Vagina (tissue), 2 donors: ENCODE data around the gene ID1.

Experiments
- CTCF ChIP-seq, 3 experiments: fragments of 450-650 bp in 2 of 3; fragments of 200-600 bp in 1 of 3; sonication (generic) in 1 of 3; IDR thresholded peaks; one replicate each; pipeline ENCODE4 v1.5.1; 2017 to 2019; ENCODE audit warnings: antibody characterized with exemption in 3 of 3, mild to moderate bottlenecking in 2 of 3, moderate library complexity in 2 of 3
- POLR2A ChIP-seq, 2 donors: fragments of 450-650 bp; IDR thresholded peaks; one replicate each; pipeline ENCODE4 v1.6.1; 2017; ENCODE audit warnings: antibody characterized with exemption in 2 of 2, mild to moderate bottlenecking in 2 of 2, moderate library complexity in 2 of 2
- POLR2AphosphoS5 ChIP-seq, 2 donors: sonication (generic); formaldehyde crosslinking; IDR thresholded peaks; one replicate each; pipeline ENCODE4 v1.9.0; 2017; ENCODE audit warnings: antibody characterized with exemption in 2 of 2, mild to moderate bottlenecking in 2 of 2, low read depth in 1 of 2; ENCODE audit not compliant: insufficient read depth in 1 of 2

GRCh38 chr20:31595380-31595653 is 9.8 kb upstream of the ID1 start:
- no peak for TF ChIP-seq POLR2AphosphoS5 (IDR thresholded peaks at IDR 0.05; ENCODE audit: insufficient read depth in 1 of 2, low read depth in 1 of 2)
- TF ChIP-seq CTCF (IDR thresholded peaks at IDR 0.05) = no peak
- TF ChIP-seq POLR2A (IDR thresholded peaks at IDR 0.05) = no peak
